Fibroblast of lung (primary cell): ENCODE measurements around the gene CCNL1. TPM values are rescaled to one million over a fixed set of nuclear protein-coding genes. Genes with fewer than 3 reads are reported as not detected.

Source experiments
- DNase-seq, 2 donors: peaks; one replicate each; pipeline versions ENCODE4 v3.0.0 to v3.0.0-alpha.2; 2010; ENCODE audit warnings: low read depth in 2 of 2
- H2AFZ ChIP-seq: 2 replicates; pipeline ENCODE4 v1.5.1; 2012; ENCODE audit warnings: low read length, control low read depth, inconsistent platforms
- H3K27ac ChIP-seq: 2 replicates; pipeline ENCODE4 v1.5.1; 2011; ENCODE audit warnings: low read length, control low read depth; ENCODE audit not compliant: insufficient read depth
- H3K27me3 ChIP-seq: 2 replicates; pipeline ENCODE4 v1.5.1; 2011; ENCODE audit warnings: mild to moderate bottlenecking, low read length; ENCODE audit not compliant: control insufficient read depth, insufficient read depth
- H3K36me3 ChIP-seq: 2 replicates; pipeline ENCODE4 v1.5.1; 2011; ENCODE audit warnings: low read length; ENCODE audit not compliant: control insufficient read depth, insufficient read depth
- H3K4me1 ChIP-seq: 2 replicates; pipeline ENCODE4 v1.5.1; 2011; ENCODE audit warnings: low read length; ENCODE audit not compliant: control insufficient read depth, insufficient read depth; ENCODE audit errors: extremely low read depth
- H3K4me2 ChIP-seq: 2 replicates; pipeline ENCODE4 v1.5.1; 2011; ENCODE audit warnings: low read length, control low read depth; ENCODE audit not compliant: insufficient read depth; ENCODE audit errors: extremely low read depth
- H3K4me3 ChIP-seq, 4 experiments: fragments of 200-600 bp in 1 of 4; sonication (generic) in 1 of 4; replicated peaks in 1 of 4; 2 replicates each; pipeline ENCODE4 v1.5.1; 2011 to 2016; ENCODE audit warnings: low read length in 4 of 4, low read depth in 3 of 4, mild to moderate bottlenecking in 3 of 4, control low read depth in 2 of 4, inconsistent platforms in 1 of 4, mixed read lengths in 1 of 4; ENCODE audit not compliant: insufficient read depth in 1 of 4; ENCODE audit errors: control extremely low read depth in 1 of 4
- H3K79me2 ChIP-seq: 2 replicates; pipeline ENCODE4 v1.5.1; 2012; ENCODE audit warnings: mild to moderate bottlenecking, low read length, inconsistent platforms; ENCODE audit not compliant: control insufficient read depth, insufficient read depth
- H3K9ac ChIP-seq: 2 replicates; pipeline ENCODE4 v1.5.1; 2011; ENCODE audit warnings: mild to moderate bottlenecking, low read length, control low read depth; ENCODE audit not compliant: insufficient read depth
- H3K9me3 ChIP-seq: 2 replicates; pipeline ENCODE4 v1.5.1; 2012; ENCODE audit warnings: low read depth, low read length; ENCODE audit not compliant: control insufficient read depth, insufficient read depth
- H4K20me1 ChIP-seq: 2 replicates; pipeline ENCODE4 v1.5.1; 2011; ENCODE audit warnings: low read length; ENCODE audit not compliant: control insufficient read depth, insufficient read depth; ENCODE audit errors: extremely low read depth
- EZH2 ChIP-seq: IDR thresholded peaks from 2 replicates; pipeline ENCODE4 v1.5.1; 2012; ENCODE audit warnings: low read length, control low read depth, mild to moderate bottlenecking; ENCODE audit errors: missing control alignments
- polyA plus RNA-seq, 2 donors: library from polyadenylated mRNA; depleted of rRNA in 1 of 2; stranded (reverse) in 1 of 2; unstranded in 1 of 2; fragments of >200 nt; gene quantifications; 2 replicates each; pipeline ENCODE4 v1.2.1, GENCODE V29; 2011 to 2012; ENCODE audit warnings: missing spikeins in 1 of 2
- total RNA-seq: library from RNA; depleted of rRNA; stranded (reverse); fragments of >200 nt; gene quantifications from 2 replicates; pipeline ENCODE4 v1.2.1, GENCODE V29; 2014
- TF ChIP-seq, protein P1 (sequence below), 2 donors: IDR thresholded peaks in 1 of 2; conservative IDR thresholded peaks in 1 of 2; 1 replicate in 1 of 2; 2 replicates in 1 of 2; pipeline ENCODE4 v1.5.1; 2011 to 2012; ENCODE audit warnings: low read length in 2 of 2, control low read depth in 1 of 2, inconsistent platforms in 1 of 2, low read depth in 1 of 2, mild to moderate bottlenecking in 1 of 2

Gene CCNL1
- total and polyA plus RNA-seq, 2 donors (not counting 1 experiment from before 2014, with no cell fraction given): 63.8 to 219 TPM

DNA sequence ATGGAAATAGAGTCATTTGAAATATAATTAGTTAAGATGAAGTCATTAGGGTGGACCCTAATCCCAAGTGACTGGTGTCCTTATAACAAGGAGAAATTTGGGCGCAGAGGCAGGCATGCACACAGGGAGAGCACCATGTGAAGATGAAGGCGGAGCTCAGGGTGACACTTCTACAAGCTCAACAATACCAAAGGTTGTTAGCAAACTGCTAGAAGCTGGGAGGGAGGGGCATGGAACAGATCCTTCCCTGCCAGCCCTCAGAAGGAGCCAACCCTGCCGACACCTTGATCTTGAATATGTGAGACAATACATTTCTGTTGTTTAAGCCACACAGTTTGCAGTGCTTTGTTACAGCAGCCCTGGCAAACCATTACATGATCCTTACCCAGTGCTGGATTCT, 57.8 kb downstream of the CCNL1 start:
- Histone ChIP-seq H3K4me2 (no peak overlapping the region), H3K27ac (no peak overlapping the region), H3K36me3 (no peaks in the 10 kb centered on the region), H4K20me1 (no peaks in the 10 kb centered on the region), H3K27me3 (no peaks in the 10 kb centered on the region), H3K9me3 (no peaks in the 10 kb centered on the region), H3K4me1 (peaks cover 6% of the 10 kb centered on the region), H2AFZ (no peak overlapping the region), H3K79me2 (no peaks in the 10 kb centered on the region), H3K9ac (no peak overlapping the region), H3K4me3 (no peak overlapping the region)
- DNase-seq: no peak
- TF ChIP-seq, protein P1, sequence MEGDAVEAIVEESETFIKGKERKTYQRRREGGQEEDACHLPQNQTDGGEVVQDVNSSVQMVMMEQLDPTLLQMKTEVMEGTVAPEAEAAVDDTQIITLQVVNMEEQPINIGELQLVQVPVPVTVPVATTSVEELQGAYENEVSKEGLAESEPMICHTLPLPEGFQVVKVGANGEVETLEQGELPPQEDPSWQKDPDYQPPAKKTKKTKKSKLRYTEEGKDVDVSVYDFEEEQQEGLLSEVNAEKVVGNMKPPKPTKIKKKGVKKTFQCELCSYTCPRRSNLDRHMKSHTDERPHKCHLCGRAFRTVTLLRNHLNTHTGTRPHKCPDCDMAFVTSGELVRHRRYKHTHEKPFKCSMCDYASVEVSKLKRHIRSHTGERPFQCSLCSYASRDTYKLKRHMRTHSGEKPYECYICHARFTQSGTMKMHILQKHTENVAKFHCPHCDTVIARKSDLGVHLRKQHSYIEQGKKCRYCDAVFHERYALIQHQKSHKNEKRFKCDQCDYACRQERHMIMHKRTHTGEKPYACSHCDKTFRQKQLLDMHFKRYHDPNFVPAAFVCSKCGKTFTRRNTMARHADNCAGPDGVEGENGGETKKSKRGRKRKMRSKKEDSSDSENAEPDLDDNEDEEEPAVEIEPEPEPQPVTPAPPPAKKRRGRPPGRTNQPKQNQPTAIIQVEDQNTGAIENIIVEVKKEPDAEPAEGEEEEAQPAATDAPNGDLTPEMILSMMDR (conservative IDR thresholded peaks at IDR 0.05 in 1 of 2, IDR thresholded peaks at IDR 0.05 in 1 of 2; ENCODE audit: low read depth in 1 of 2, low read length in 2 of 2): no peak
- no peak for TF ChIP-seq EZH2

DNA sequence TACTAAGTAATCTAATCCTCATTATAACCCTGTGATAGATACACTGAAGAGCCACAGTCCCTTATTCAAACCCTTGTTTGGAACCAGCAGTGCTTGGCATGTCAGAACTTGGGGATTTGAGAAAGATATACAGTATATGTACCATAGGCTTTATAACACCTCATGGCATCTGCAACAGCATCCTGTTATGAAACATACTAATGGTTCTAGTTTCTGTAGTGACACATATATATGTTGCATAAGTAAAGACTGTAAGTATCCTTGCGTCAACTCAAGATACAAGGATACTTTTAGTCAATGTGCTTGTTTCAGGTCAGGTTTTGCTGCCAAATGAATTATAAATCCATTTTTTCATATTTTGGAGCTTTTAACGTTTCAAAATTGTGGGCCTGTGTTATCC, 58.5 kb downstream of the CCNL1 start:
- no peak overlapping the region for H3K9ac ChIP-seq
- TF ChIP-seq EZH2: no peak
- TF ChIP-seq, protein P1 (conservative IDR thresholded peaks at IDR 0.05 in 1 of 2, IDR thresholded peaks at IDR 0.05 in 1 of 2; ENCODE audit: low read depth in 1 of 2, low read length in 2 of 2): no peak

DNA sequence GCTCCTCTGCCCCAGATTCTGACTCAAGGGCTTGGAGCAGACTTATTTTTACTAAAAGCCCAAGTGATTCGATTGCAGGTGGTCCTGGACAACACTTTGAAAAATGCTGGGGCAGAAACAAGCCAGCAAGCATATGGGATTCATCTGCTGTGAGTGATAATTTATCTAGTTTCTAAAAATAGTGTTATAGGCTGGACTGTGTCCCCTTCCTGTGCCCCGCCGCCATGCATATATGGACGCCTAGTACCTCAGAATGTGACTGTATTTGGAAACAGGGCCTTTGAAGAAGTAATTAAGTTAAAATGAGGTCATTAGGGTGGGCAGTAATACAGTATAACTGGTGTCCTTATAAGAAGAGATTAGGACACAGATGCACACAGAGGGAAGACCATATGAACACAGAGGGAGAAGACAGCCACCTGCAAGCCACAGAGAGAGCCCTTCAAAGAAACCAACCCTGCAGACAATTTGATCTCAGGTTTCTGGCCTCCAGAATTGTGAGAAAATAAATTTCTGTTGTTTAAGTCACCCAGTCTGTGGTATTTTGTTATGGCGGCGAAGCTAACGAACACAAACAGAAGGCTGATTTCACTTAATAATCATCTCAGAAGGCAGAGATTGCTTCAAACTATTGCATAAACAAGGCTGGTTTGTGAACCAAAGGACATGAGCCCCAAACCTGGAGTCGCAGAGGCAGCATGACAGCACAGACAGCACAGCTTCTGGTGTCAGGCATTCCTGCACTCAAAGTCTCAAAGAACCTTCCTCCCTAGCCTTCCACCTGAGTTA, 59.1 kb downstream of the CCNL1 start:
- peaks cover 6% of the 10 kb centered on the region for H3K4me1 ChIP-seq
- no peaks in the 10 kb centered on the region for H3K27me3 ChIP-seq
- no peaks in the 10 kb centered on the region for H4K20me1 ChIP-seq
- TF ChIP-seq, protein P1 (conservative IDR thresholded peaks at IDR 0.05 in 1 of 2, IDR thresholded peaks at IDR 0.05 in 1 of 2; ENCODE audit: low read depth in 1 of 2, low read length in 2 of 2): no peak
- no peak for TF ChIP-seq EZH2
- no peak overlapping the region for H3K27ac ChIP-seq
- H3K4me3 ChIP-seq: no peak overlapping the region
- H3K9me3 ChIP-seq: no peaks in the 10 kb centered on the region
- no peak overlapping the region for H3K4me2 ChIP-seq
- DNase-seq: peak in 1 of 2 donors; percentile 42
- H3K9ac ChIP-seq: no peak overlapping the region
- H3K36me3 ChIP-seq: no peaks in the 10 kb centered on the region
- no peak overlapping the region for H2AFZ ChIP-seq
- no peaks in the 10 kb centered on the region for H3K79me2 ChIP-seq

More for the DNA sequence above, 58.5 kb downstream of the CCNL1 start:
- Histone ChIP-seq H3K79me2 (no peaks in the 10 kb centered on the region), H3K27ac (no peak overlapping the region), H3K4me3 (no peak overlapping the region), H2AFZ (no peak overlapping the region), H3K27me3 (no peaks in the 10 kb centered on the region), H3K9me3 (no peaks in the 10 kb centered on the region), H4K20me1 (no peaks in the 10 kb centered on the region), H3K4me1 (peaks cover 6% of the 10 kb centered on the region), H3K4me2 (no peak overlapping the region), H3K36me3 (no peaks in the 10 kb centered on the region)
- DNase-seq: no peak
